GM12874 (cell line): ENCODE results near the gene ZMAT1.

ENCODE experiments used
- TF ChIP-seq, protein P1 (sequence below): IDR thresholded peaks from 2 replicates; pipeline ENCODE4 v1.5.1; 2011; ENCODE audit warnings: low read depth, mild to moderate bottlenecking, control low read depth, low read length, moderate library complexity; ENCODE audit not compliant: insufficient read depth

The ZMAT1 gene

GRCh38 chrX:101932249-101932570 is 383 bp upstream of the ZMAT1 start:
- TF ChIP-seq, protein P1, sequence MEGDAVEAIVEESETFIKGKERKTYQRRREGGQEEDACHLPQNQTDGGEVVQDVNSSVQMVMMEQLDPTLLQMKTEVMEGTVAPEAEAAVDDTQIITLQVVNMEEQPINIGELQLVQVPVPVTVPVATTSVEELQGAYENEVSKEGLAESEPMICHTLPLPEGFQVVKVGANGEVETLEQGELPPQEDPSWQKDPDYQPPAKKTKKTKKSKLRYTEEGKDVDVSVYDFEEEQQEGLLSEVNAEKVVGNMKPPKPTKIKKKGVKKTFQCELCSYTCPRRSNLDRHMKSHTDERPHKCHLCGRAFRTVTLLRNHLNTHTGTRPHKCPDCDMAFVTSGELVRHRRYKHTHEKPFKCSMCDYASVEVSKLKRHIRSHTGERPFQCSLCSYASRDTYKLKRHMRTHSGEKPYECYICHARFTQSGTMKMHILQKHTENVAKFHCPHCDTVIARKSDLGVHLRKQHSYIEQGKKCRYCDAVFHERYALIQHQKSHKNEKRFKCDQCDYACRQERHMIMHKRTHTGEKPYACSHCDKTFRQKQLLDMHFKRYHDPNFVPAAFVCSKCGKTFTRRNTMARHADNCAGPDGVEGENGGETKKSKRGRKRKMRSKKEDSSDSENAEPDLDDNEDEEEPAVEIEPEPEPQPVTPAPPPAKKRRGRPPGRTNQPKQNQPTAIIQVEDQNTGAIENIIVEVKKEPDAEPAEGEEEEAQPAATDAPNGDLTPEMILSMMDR, result no peak

- TF ChIP-seq, protein P1, result no peak
Measured at GRCh38 chrX:101931136-101931487, 715 bp downstream of the ZMAT1 start.

DNA sequence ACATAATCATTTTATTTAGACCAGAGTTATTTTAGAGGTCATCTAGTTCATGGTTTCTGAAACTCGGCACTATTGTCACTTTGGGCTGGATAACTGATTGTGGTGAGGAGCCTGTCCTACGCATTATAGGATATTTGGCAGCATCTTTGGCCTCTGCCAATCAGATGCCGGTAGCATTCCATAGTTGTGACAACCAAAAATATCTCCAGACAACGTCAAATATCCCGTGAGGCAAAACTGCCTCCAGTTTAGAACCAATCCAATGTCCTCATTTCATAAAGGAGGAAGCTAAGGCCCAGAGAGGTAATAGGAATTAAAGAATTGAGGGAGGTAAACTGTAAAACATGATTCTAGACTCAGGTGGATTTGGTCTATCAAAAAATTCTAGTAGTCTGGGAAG is 6.1 kb downstream of the ZMAT1 start:
- TF ChIP-seq, protein P1, result no peak

GRCh38 chrX:101918751-101919150 is 13.1 kb downstream of the ZMAT1 start:
- TF ChIP-seq, protein P1, result no peak

DNA sequence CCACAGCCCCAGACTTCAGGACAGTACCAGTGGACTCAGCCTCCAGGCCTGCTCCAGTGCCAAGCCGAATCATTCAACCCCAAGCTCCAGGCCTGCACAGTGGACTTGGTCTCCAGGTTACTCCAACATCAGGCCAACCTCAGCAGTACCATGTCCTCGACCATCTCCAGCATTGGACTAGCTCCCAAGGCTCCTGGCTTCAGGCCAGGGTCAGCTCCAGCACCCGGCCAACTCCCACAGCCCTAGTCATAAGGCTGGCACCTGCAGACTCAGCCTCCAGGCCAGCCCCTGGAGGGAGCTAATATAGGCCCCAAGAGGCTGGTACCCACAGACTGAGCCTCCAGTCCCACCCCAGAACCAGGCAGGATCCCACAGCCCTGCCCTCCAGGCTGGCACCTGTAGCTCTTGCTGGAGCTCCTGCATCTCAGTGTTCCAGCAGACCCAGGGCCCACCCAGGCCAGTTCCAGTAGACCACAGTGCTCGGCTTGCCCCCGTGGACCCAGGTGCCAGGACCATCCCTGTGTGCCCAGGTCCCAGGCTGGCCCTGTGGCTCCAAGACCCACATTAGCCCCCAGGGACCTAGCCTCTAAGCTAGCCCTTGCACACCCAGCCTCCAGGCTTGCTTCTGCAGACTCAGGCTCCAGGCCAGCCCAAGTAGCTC is 25.6 kb downstream of the ZMAT1 start:
- TF ChIP-seq, protein P1, result no peak

GRCh38 chrX:101904996-101905395 is 26.8 kb downstream of the ZMAT1 start:
- TF ChIP-seq, protein P1, result no peak
